Omental fat pad (tissue), 4 donors: ENCODE results near the gene LCP2. TPM values are rescaled to one million over a fixed set of nuclear protein-coding genes. Genes with fewer than 3 reads are reported as not detected.

Experiments used
- ATAC-seq: fragments of 150-250 bp; one replicate; pipeline ENCODE4 v1.9.1; 2016; ENCODE audit warnings: mild to moderate bottlenecking, moderate library complexity; ENCODE audit not compliant: low FRiP score
- DNase-seq: peaks from one replicate; pipeline ENCODE4 v3.0.0-alpha.2; 2019; ENCODE audit warnings: low spot score
- CTCF ChIP-seq, 3 donors: fragments of 450-650 bp; IDR thresholded peaks; one replicate each; pipeline ENCODE4 v1.5.1; 2016 to 2017; ENCODE audit warnings: antibody characterized with exemption in 3 of 3, mild to moderate bottlenecking in 3 of 3, moderate library complexity in 2 of 3
- total RNA-seq, 4 donors: library from RNA; depleted of rRNA; stranded (reverse); fragments of >200 nt; gene quantifications; one replicate each; pipeline ENCODE4 v1.1.0, GENCODE V29; 2016

LCP2 gene
- total RNA-seq, 4 donors from 2014 or later = 33.5 to 81.2 (median 59.1) TPM

- no peak for DNase-seq
- ATAC-seq = no peak
- TF ChIP-seq CTCF (IDR thresholded peaks at IDR 0.05) = no peak
These were observed 42.2 kb upstream of the LCP2 start for GRCh38 chr5:170339780-170340167.

- ATAC-seq (no peak), DNase-seq (no peak)
- TF ChIP-seq CTCF (IDR thresholded peaks at IDR 0.05) = no peak
These were observed 41.6 kb upstream of the LCP2 start for GRCh38 chr5:170338933-170339779.

- TF ChIP-seq CTCF (IDR thresholded peaks at IDR 0.05) = no peak
- DNase-seq (no peak), ATAC-seq (no peak)
These were observed 40.7 kb upstream of the LCP2 start for GRCh38 chr5:170338291-170338690.

- no peak for TF ChIP-seq CTCF (IDR thresholded peaks at IDR 0.05)
- DNase-seq = no peak
- ATAC-seq = no peak
These were observed 39.6 kb upstream of the LCP2 start for GRCh38 chr5:170337045-170337733.

GRCh38 chr5:170336065-170336464 lies 38.5 kb upstream of the LCP2 start:
- DNase-seq (no peak), ATAC-seq (no peak)
- no peak for TF ChIP-seq CTCF (IDR thresholded peaks at IDR 0.05)

GRCh38 chr5:170334626-170335025 lies 37.0 kb upstream of the LCP2 start:
- ATAC-seq (no peak), DNase-seq (no peak)
- TF ChIP-seq CTCF (IDR thresholded peaks at IDR 0.05) = no peak
